LoVo (cell line): ENCODE measurements around the gene CDSN.
"Not testable (repeated sequence)": the region's sequence is repeated elsewhere in the genome, so short reads cannot be mapped to it uniquely, and the experiment has no call there.

Experiments used
- DNase-seq: peaks from one replicate; pipeline ENCODE4 v3.0.0-alpha.2; 2016; ENCODE audit warnings: low spot score

The CDSN gene, protein sequence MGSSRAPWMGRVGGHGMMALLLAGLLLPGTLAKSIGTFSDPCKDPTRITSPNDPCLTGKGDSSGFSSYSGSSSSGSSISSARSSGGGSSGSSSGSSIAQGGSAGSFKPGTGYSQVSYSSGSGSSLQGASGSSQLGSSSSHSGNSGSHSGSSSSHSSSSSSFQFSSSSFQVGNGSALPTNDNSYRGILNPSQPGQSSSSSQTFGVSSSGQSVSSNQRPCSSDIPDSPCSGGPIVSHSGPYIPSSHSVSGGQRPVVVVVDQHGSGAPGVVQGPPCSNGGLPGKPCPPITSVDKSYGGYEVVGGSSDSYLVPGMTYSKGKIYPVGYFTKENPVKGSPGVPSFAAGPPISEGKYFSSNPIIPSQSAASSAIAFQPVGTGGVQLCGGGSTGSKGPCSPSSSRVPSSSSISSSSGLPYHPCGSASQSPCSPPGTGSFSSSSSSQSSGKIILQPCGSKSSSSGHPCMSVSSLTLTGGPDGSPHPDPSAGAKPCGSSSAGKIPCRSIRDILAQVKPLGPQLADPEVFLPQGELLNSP

DNA sequence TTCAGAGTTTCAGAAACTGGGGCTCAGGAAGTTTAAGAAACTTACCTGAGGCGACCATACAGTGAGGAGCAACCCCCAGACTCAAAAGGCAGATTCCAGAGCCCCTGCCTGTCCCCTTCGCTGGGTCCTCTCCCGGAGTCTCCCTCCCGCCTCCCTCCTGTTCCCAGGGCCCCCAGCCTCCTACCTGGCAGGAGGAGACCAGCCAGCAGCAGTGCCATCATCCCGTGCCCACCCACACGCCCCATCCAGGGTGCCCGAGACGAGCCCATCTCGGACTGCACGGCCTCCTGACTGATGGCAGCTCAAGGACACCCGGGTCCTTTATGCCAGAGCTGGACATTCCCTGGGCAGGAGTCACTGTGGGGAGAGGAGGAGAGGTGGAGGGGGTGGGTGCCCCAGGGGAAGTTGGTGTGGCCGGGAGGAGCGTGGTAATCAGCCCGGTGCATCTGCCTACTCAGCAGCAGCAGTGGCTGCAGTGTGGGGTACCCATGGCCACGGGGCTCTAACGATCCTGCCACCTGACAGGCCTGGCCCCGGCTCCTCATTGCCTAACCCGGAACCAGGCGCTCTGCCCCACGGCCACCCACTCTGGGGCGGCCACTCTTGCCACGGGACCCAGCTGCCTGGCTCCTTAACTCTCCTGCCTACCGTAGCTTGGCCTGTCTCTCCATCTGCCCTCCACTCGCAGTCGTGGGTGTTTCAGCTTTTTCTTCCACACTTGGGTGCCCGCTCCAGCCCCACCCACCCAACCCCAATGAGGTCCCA, at the start of gene CDSN:
Gene CDSN (minus strand): TSS at position 296 of the 765 bp plus-strand sequence. CDS start 27 bp downstream, at position 269.
- no peak for DNase-seq

DNA sequence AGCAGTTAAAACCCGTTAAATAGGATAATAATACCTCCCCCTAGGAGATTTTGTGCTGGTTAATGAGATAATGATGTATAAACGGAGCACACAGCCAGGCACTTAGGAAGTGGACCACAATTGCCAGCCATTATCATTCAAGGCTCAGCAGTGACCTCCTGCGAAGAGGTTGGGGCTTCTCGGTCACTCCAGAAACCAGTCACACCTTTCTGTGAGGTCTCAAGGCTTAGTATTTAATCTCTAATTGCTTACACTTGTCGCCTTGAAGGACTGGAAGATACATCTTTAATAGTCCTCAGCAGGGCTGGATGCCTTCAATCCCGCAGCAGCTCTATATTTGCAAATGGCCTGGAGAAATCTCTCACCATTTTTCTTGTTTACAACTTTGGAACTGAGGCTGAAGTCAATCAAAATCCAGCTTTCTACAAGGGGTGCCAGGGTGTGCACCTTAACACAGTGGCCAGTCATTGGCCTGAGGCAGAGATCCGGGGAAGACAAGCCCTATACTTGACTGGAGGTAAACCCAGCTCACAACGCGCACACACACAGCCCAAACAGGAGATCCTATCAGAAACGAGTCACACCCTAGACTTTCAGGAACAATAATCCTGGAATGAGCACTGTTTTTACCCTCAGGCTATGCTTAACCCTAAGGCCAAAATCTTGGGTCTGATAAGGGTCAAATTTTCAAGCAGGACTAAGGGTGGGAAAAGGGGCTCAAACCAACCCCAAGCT, 49.0 kb upstream of the CDSN start:
- no peak for DNase-seq

DNA sequence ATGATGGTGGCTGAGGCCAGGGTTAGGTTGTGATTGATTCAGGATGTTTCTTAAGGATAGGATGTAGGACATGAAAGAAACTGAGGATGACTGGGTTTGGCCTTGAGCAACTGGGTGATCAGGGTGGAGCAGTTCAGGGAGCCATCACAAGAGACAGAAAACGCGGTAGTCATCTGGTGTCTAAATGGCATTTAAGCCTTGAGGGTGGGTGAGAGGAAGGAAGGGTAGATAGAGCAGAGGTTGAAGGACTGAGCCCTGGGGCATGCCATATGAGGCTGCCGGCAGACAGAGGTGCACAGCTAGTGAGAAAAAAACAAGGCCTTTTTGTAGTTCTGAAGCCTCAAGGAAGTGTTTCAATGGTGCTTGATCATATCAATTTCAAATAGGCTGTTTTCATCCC, 48.4 kb upstream of the CDSN start:
- no peak for DNase-seq

DNA sequence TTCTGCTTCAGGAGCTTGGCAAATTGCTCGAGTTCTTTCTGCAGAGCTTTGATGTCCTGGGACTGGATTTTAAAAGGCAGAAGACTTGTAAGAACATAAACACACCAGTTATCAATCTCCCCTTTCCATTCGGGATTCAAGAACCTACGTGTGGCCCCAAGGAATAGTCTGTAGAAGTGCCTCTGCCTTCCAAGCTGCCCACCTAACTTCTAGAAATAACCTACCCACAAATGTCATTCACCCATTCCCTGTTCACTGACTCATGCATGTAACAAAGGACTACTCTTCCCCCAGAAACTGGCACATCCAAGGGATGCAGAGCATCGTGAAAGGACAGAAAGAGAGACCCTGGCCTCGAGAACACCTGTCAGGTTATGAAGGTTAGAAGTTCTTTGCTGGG, 45.7 kb upstream of the CDSN start:
- DNase-seq, result no peak

DNA sequence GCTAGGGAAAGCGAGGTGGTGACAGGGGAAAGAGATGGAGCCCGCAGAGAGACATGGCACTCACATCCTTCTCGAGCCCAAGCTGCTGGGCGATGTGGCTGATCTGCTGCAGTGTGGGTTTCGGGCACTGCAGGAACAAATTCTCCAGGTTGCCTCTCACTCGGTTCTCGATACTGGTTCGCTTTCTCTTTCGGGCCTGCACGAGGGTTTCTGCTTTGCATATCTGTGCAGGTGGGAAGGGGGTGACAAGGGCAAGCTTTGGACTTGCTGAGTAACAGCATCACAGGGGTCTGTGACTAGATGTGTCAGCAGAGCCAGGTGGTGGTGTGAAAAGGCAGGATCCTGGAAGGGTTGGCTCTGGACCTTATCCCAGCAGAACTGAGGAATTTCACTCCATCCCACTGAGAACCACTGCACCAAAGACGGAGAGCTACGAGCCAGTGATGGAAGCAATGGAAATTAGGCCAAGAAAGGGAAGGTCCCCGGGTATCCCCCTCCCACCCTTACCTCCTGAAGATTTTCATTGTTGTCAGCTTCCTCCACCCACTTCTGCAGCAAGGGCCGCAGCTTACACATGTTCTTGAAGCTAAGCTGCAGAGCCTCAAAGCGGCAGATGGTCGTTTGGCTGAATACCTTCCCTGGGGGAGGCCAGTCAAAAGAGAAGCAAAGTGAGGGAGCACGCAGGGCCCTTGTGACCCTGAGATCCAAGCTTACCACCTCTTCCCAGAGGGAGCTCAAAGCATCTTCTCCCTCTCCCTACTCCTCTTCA, 45.0 kb upstream of the CDSN start:
- not testable (repeated sequence) for DNase-seq

DNA sequence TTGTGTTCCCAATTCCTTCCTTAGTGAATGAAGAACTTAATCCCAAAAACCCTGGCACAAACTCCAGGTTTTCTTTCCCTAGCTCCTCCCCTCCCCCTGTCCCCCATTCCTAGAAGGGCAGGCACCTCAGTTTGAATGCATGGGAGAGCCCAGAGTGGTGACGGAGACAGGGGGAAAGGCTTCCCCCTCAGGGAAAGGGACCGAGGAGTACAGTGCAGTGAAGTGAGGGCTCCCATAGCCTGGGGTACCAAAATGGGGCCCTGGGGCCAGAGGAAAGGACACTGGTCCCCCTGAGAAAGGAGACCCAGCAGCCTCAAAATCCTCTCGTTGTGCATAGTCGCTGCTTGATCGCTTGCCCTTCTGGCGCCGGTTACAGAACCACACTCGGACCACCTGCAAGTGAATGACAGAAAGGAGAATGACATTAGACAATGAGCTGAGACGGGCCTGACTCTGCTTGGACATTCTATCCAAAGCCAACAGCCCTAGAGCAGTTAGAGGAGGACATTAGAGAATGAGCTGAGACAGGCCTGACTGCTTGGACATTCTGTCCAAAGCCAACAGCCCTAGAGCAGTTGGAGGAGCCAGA, 44.3 kb upstream of the CDSN start:
- not testable (repeated sequence) for DNase-seq

DNA sequence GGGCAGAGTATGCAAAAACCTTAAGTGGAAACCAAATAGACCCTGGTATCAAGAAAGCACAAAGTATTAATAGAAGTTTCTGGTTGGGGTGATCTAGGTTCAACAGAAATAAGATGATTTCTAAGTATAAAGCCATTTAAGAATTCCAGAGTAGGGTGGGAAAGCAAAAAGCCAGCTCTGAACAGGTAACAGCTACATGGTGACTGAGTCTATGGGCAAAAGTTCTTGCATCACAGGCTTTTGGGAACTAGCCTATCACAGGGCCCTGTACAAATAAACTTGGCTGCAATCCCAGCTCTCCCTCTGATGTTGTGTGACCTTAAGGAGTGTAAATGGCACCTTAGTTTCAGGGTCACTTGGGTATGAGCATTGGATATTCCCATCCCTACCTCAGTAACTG, 43.7 kb upstream of the CDSN start:
- DNase-seq, result no peak

DNA sequence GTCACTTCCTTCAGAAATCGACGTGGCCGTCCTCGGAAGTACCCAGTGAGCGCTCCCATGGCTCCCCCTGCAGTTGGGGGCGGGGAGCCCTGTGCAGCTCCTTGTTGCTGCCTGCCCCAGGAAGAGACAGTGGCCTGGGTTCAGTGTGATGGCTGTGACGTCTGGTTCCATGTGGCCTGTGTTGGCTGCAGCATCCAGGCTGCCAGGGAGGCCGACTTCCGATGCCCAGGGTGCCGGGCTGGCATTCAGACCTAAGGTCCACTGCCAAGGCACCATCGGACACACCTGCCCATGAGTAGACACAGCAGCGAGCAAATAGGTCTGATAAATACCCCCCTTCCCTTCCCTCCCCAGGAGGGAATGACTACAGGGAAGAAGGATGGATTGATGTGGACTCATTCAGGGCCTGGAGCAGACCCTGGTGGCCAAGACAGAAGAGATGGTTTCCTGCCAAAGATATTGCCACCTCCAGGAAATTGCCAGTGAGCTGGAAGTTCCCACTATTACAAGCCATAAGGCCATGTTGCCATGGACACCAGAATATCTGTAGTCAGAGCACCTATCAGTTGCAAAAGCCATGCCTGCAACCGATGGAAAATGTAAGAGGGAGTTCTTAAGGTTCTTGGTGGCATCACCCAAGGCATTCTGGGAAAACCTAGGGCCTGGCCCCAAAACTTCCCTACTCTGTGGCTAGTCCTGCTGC, 42.4 kb upstream of the CDSN start:
- no peak for DNase-seq

DNA sequence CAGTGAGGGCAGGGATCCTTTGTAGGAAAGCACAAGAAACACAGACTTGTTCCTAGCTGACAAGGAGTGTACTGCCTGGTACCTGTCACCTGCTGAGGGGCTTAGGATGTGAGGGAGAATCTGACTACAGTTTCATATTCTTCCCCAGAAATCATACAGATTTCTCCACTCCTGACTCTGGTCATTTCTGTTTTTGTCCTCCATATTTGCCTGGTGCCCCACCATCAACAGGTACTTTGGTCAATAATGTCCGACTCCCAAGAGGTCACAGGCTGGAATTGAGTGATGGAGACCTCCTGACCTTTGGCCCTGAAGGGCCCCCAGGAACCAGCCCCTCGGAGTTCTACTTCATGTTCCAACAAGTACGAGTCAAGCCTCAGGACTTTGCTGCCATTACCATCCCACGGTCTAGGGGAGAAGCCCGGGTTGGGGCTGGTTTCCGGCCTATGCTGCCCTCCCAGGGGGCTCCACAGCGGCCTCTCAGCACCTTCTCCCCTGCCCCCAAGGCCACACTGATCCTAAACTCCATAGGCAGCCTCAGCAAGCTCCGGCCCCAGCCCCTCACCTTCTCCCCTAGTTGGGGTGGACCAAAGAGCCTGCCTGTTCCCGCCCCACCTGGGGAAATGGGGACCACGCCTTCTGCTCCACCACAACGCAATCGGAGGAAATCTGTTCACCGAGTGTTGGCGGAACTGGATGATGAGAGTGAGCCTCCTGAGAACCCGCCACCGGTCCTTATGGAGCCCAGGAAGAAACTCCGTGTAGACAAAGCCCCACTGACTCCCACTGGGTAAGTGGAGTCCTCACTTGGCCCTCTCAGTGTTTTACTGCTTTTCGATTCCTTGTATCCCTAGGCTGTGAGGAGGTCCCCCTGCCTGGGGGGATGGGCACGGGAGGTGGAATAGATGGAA, 41.2 kb upstream of the CDSN start:
- no peak for DNase-seq

DNA sequence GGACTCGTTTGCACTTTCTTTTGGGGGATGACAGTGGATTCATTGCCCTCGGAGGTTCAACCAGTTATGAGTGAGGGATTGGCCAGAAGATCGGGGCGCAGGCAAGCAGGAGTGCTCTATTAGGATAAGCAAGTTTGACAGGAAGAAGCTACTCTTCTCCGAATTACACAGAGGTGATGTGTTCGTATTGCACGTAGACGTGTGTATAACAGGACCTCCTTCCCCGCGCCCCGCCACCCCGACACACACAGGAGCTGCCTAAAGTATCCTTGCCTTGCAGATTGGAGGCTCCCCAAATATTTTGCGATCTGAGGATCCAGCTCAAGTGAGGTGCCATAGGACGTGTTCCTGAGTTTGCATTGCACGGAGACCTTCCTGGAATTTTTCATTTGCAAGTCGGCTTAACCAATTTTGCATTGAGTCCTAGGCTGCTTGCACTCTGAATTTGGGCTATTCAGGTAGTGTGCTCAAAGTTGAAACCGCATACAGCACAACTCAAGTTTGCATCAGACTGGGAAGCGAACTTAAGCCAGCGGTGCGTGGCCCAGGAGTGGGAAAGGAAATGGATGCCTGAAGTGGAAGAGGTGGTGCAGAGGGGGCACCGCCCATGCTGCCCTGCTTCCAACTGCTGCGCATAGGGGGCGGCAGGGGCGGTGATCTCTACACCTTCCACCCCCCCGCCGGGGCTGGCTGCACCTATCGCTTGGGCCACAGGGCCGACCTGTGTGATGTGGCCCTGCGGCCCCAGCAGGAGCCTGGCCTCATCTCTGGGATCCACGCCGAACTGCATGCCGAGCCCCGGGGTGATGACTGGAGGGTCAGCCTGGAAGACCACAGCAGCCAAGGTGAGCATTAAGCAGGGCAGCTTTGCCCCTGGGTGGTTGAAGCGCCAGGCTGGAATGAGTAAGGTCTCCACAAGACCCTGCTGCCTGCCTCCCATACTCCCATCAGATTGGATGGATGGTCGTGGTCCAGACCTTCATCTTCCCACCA, 38.9 kb upstream of the CDSN start:
- no peak for DNase-seq

DNA sequence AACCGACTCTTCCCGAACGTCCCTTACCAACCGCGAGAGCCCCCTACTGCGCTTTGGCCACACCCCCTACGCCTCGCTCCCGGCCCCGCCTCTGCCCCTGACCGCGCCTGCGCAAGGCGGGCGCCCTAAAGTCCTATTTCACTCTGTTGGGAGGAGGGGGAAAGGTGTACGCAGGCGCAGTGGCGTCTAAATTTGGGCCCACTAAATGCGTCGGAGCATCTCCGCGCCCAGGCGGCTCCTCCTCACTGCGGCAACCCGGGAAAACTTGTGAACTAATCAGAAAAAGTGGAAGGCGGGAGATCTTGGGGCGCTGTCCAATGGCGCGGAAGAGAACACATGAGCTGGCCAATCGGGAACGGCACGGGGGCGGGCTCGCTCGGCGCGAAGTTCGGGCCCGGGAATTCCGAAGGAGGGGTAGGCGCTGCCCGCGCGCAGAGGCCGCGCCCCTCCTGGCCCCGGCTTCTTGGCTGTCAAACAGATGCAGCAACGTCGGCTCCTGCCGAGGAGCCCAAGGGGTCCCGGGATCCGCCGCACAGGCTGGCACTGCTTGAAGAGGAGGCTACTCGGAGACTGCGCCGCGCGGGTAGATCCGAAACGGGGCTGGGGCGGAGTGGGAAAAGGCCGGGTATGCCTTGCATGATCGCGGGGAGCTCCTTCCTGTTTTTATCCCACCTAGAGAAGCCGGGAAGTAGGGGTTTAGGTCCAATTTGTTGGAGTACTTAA, 38.1 kb upstream of the CDSN start, which contains the start of gene TCF19:
Gene TCF19 (plus strand): TSS at position 450 of the 723 bp plus-strand sequence. CDS start 881 bp downstream, outside the sequence.
- DNase-seq, result peak; percentile 99

DNA sequence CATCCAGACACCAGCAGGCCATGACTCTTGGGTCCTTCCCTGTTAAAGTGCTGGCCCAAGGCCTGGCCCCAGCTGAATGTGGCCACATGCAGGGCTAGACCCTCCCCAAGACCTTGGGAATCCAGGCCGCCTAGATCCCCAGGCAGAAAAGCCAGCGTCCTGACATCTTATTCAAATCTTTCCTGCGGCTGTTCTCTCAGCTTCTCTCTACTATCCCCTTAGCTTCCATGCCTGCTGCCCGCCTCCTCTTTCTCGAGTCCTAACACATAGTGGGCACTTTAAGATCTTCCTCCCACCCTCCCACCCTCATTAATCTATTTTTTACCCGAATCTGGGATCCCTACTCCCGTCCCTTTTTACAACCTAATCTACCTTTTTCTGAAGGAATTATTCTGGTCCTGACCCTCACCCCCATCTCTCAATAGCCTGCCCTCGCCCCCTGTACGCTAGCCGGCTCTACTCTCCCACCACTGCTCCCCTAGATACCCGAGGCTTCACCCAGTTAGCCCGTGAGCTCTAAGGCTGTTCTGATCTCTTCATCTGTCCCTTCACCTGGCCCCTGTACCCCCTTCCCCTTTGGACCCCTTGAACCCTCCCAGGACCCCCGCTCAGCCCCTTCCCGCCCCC, 37.4 kb upstream of the CDSN start, which contains the start of gene CCHCR1:
Gene CCHCR1 (minus strand): TSS at position 290 of the 627 bp plus-strand sequence. CDS start 202 bp downstream, at position 88.
- no peak for DNase-seq

DNA sequence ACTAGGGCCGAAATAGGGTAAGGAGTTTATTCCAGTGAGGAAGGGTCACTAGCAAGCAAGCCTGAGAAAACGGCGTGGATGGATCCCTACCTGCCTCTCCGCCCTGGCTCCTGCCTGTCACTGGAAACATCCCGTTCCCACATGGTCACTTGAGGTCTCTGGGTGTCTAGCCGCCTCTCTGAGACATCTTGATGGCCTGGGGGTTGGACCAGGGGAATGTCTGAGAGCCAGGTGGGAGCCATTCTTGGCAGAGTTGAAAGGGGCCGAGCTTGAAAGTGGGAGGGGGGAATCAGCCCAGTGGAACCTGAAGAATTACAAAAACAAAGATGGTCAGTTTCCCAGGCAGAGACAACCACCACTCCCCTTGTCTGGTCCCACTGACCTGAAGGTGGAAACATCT, 36.4 kb upstream of the CDSN start:
- no peak for DNase-seq

DNA sequence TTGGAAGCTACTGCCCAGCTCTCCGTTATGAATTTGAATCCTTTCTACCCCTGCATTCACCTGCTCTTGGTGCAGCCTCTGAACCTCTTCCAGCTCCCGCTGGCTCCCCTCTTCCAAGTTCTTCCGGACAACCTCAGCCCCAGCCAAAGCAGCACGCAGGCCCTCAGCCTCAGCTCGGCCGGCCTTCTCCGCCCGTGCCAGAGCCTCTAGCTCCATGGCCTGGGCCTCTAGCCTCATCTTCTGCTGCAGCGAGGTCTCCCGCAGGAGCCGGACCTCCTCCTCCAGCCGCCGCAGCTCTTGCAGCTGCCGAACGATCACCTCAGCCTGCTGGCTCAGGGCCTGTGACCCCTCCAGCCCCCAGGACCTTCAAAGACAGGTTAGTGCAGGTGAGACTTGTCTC, 34.2 kb upstream of the CDSN start:
- no peak for DNase-seq

DNA sequence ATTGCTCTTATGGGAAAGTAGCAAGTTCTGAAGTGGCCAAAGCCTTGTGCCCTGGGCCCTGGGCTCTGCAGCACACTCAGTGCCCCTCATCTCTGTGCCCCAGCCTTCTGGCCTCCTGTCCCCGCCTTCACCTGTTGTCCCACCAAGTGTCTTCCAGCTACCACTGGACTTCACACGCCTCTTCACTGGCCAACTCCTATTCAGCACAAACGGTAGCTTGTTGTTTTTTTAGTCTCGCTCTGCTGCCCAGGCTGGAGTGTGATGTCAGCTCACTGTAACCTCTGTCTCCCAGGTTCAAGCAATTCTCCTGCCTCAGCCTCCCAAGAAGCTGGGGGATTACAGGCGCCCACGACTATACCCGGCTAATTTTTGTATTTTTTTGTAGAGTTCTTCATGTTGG, 32.5 kb upstream of the CDSN start:
- no peak for DNase-seq

DNA sequence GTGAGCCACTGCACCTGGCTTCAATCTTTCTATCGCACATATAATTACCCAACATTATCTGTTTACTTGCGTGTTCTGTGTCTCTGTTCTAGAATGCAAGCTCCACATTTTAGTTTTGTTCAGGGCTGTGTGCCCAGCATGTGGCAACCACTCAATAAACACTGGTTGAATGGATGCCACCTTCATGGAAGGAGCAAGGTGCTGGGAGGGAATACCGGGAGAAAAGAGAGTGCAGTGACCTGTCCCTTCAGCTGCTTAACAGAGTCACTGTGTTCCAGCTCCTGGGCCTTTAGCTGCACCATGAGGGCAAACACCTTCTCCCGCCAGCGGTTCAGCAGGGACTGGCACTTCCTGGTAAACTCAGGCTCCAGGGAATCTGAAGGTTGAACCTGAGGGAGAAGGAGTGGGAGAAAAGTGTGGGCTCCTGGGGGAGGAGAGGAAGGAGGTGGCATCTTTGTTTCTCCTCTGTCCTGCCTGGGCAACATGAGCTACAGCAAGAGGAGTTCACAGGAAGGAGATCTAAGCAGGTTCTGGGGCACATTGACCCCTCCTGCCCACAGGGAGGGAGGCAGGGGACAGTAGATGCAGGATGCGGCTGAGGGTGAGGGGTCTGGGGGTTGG, 29.7 kb upstream of the CDSN start:
- no peak for DNase-seq
